Stimulated activated naive CD8-positive, alpha-beta T cell treated with anti-CD3 and anti-CD28 coated beads, Interleukin-15, amount 100 ng/mL, for 72 hours (primary cell): ENCODE measurements around the gene SGCD.

Source experiments
- ATAC-seq: fragments of 150-1000 bp; cut with Tn5 transposase; 2 replicates; pipeline ENCODE4 v1.10.0; 2021; ENCODE audit warnings: mild to moderate bottlenecking, moderate library complexity
- DNase-seq, 2 donors: peaks; one replicate each; pipeline ENCODE4 v3.0.0; 2021 to 2022
- H3K27ac Mint-ChIP-seq, 2 donors: one replicate each; pipeline ENCODE4 v1.8.0; 2022; ENCODE audit warnings: mild to moderate bottlenecking in 2 of 2, mixed read lengths in 2 of 2, moderate library complexity in 2 of 2
- H3K27me3 Mint-ChIP-seq: one replicate; pipeline ENCODE4 v1.8.0; 2022; ENCODE audit warnings: mixed read lengths
- H3K4me1 Mint-ChIP-seq: one replicate; pipeline ENCODE4 v1.8.0; 2022; ENCODE audit warnings: mild to moderate bottlenecking, mixed read lengths
- H3K4me3 Mint-ChIP-seq, 2 donors: one replicate each; pipeline ENCODE4 v1.8.0; 2022; ENCODE audit warnings: mild to moderate bottlenecking in 2 of 2, mixed read lengths in 2 of 2, moderate library complexity in 1 of 2
- H3K9me3 Mint-ChIP-seq, 2 donors: one replicate each; pipeline ENCODE4 v1.8.0; 2022; ENCODE audit warnings: mixed read lengths in 2 of 2

The SGCD gene

DNA sequence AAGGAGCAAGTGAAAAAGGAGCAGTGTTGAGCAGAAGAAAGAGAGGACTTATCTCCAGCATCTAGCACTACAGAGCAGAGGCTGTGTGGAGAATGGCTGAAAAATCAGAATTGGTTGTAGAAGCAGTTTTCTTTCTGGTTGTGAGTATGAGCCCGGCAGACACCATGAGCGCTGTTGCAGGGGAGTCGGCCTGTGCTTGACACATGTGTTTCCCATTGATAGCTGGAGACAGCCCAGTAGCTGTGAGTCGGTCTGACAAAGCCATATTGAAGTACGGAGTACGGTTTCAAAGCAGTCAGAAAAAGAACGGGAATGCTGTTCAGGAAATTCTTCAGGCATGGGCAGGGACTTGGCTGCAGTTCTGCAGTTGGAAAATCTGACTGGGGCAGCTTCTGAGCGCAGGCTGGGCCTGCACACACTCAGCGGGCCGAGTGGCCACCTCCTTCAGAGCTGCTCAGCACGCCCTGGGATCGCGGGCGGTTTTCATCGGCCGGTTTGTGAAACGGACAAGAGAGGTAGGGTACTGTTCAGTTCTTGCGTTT lies at the start of gene SGCD:
Gene SGCD (plus strand): TSS at position 447 of the 542 bp plus-strand sequence.
- Mint-ChIP-seq H3K4me3 (no peak within 1 kb of the TSS), H3K27me3 (peaks cover 27% of the 10 kb centered on the region), H3K27ac (no peak within 1 kb of the TSS), H3K4me1 (no peaks in the 10 kb centered on the region), H3K9me3 (no peaks in the 10 kb centered on the region)
- DNase-seq: no peak
- peak; percentile 43 for ATAC-seq

DNA sequence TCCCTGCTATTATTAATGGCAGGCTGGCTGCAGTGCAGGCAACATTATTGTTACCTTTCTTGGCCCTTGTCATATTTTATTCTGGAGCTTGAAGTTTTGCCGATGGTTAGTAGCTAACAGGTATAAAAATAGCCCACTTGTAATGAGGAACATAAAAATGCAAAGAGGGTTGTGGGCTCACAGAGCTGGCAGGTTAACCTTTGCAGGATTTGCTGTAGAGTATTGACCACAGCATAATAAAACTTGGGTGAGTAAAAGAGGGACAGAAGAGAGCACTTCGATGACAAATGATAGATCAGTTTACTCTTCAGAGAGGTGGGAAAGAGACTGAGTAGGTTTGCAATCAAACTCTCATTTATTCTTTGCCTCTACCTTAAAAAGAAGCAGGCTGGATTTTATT lies 49.7 kb upstream of the SGCD start:
- H3K27ac Mint-ChIP-seq: no peak overlapping the region
- H3K4me1 Mint-ChIP-seq: no peaks in the 10 kb centered on the region
- H3K4me3 Mint-ChIP-seq: no peak overlapping the region
- no peaks in the 10 kb centered on the region for H3K9me3 Mint-ChIP-seq
- H3K27me3 Mint-ChIP-seq: no peaks in the 10 kb centered on the region
- DNase-seq (no peak), ATAC-seq (no peak)

DNA sequence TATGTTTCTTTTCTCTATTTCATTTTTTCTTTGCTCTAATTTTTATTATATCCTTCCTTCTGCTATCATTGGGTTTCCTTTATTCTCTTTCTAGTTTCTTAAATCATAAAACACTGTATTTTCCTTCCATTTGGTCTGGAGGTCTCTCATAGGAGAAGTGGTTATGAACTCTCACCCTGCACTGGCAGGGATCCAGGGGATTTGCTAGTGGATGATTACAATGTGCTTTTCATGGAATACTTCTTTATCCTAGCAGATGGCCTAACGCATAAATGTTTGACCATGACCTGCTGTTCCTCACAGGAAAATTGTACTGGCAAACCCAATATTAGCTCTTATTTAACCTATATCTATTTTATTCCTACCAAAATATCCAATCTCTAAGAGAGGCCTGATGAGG lies 31.5 kb upstream of the SGCD start:
- Mint-ChIP-seq H3K4me3 (no peak overlapping the region), H3K27ac (no peak overlapping the region), H3K27me3 (no peaks in the 10 kb centered on the region), H3K9me3 (no peaks in the 10 kb centered on the region), H3K4me1 (no peaks in the 10 kb centered on the region)
- DNase-seq: no peak
- ATAC-seq: no peak

GRCh38 chr5:156310115-156310514 lies 16.8 kb upstream of the SGCD start:
- H3K9me3 Mint-ChIP-seq: peaks cover 24 to 27% of the 10 kb centered on the region in 2 donors
- peak overlapping the region in 1 of 2 donors; percentile 78 for H3K27ac Mint-ChIP-seq
- ATAC-seq: no peak
- no peak overlapping the region for H3K4me3 Mint-ChIP-seq
- no peak for DNase-seq
- no peaks in the 10 kb centered on the region for H3K4me1 Mint-ChIP-seq
- no peaks in the 10 kb centered on the region for H3K27me3 Mint-ChIP-seq

DNA sequence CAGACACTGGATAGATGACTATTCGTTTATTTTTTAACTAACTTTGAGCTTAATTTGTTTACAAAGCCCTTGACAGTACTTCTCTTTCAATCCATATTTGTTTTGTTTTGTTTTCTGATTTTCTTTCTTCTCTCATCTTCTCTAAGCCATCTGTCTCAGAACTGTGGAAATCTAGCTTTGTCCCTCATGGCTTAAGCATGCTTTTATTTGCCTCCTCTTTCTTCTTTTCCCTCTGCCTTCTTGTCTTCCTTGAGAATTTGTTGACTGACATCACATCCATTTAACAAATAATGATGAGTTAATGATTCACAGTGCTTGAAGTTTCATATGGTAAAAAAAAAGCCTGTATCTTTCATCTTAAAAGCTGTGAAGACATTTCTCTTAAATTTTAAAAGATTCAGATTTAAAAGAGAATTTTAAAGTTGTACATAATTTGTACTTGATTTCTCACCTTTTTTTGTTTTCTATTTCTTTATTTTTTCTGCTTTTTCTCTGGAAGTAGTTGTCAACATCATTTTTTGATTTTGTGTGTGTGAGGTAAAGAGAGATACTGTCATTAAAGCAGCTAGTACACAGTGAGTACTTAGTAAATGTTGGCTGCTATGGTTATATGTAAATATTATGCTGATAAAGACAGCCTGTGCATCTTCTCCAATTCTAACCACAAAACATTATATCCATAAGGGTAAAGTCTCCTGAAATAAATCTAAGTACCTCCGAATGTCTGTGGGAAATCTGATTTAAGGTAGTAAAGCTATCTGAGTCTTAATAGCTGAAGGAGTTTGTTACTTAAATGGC lies 13.9 kb upstream of the SGCD start:
- Mint-ChIP-seq H3K27me3 (no peaks in the 10 kb centered on the region), H3K4me1 (no peaks in the 10 kb centered on the region), H3K4me3 (no peak overlapping the region), H3K27ac (no peak overlapping the region), H3K9me3 (peaks cover 3 to 10% of the 10 kb centered on the region in 2 donors)
- no peak for ATAC-seq
- no peak for DNase-seq

- H3K4me1 Mint-ChIP-seq: no peaks in the 10 kb centered on the region
- no peaks in the 10 kb centered on the region for H3K27me3 Mint-ChIP-seq
- ATAC-seq (no peak), DNase-seq (no peak)
- peaks cover 0 to 4% of the 10 kb centered on the region in 2 donors for H3K9me3 Mint-ChIP-seq
- no peak overlapping the region for H3K27ac Mint-ChIP-seq
- no peak overlapping the region for H3K4me3 Mint-ChIP-seq
Observed at GRCh38 chr5:156314416-156314815, 12.5 kb upstream of the SGCD start.

GRCh38 chr5:156322666-156323065 lies 4.3 kb upstream of the SGCD start:
- H3K4me3 Mint-ChIP-seq: no peak overlapping the region
- ATAC-seq: no peak

DNA sequence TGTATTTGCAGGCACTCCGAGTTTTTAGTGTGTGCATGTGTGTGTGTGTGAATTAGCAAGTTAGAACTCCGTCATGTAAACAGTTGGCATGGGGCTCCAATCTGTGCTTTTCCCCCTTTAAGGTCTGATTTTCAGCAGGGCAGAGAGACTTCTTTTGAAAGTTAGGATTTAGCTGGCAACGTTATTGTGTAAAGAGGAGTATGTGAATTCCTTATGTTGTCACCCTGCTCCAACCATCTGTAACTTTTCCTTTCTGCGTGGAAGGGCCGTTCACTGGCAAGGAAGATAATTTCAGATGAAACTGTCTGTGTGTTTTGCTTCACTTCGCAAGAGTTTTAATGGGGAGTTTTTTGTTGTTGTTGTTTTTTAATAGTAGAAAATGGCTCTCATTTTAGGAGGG lies 332 bp downstream of the SGCD start:
- no peak for ATAC-seq
- DNase-seq: no peak
- Mint-ChIP-seq H3K4me3 (no peak overlapping the region), H3K27ac (no peak overlapping the region), H3K9me3 (no peaks in the 10 kb centered on the region), H3K4me1 (no peaks in the 10 kb centered on the region), H3K27me3 (peaks cover 27% of the 10 kb centered on the region)

More at GRCh38 chr5:156322666-156323065, 4.3 kb upstream of the SGCD start:
- Mint-ChIP-seq H3K27ac (no peak overlapping the region), H3K27me3 (peaks cover 27% of the 10 kb centered on the region), H3K4me1 (no peaks in the 10 kb centered on the region), H3K9me3 (no peaks in the 10 kb centered on the region)
- no peak for DNase-seq

GRCh38 chr5:156328161-156328560 lies 1.2 kb downstream of the SGCD start:
- Mint-ChIP-seq H3K4me1 (no peaks in the 10 kb centered on the region), H3K27ac (no peak overlapping the region), H3K4me3 (no peak overlapping the region), H3K9me3 (no peaks in the 10 kb centered on the region), H3K27me3 (peaks cover 27% of the 10 kb centered on the region)
- no peak for DNase-seq
- no peak for ATAC-seq

- no peaks in the 10 kb centered on the region for H3K4me1 Mint-ChIP-seq
- H3K27me3 Mint-ChIP-seq: peaks cover 27% of the 10 kb centered on the region
- no peaks in the 10 kb centered on the region for H3K9me3 Mint-ChIP-seq
- H3K4me3 Mint-ChIP-seq: no peak overlapping the region
- DNase-seq (no peak), ATAC-seq (no peak)
- H3K27ac Mint-ChIP-seq: no peak overlapping the region
Observed at GRCh38 chr5:156328766-156329165, 1.8 kb downstream of the SGCD start.

DNA sequence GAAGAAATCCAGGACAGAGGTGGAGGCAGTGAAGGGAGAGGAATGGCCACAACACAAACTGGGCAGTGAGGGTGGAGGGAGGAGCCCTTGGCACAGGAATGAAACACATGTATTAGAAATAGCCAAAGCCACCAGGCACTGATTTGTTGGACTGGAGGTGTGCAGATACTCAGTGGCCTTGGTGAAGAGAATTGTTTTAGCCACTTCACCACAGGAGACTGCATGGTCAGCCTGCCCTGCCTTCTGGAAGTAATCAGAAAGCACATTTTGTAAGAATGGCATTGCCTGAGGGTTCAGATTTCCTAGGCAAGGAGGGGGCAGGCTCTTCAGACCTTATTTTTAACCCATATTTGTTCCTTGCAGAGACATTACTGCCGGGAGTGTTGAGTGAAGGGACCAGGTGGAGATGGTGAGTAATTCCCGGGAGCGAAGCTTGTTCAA lies 2.2 kb downstream of the SGCD start:
- no peak for DNase-seq
- Mint-ChIP-seq H3K27ac (no peak overlapping the region), H3K4me1 (no peaks in the 10 kb centered on the region), H3K4me3 (no peak overlapping the region), H3K9me3 (no peaks in the 10 kb centered on the region), H3K27me3 (peaks cover 27% of the 10 kb centered on the region)
- ATAC-seq: no peak

- no peaks in the 10 kb centered on the region for H3K9me3 Mint-ChIP-seq
- DNase-seq: no peak
- H3K27me3 Mint-ChIP-seq: peaks cover 24% of the 10 kb centered on the region
- ATAC-seq: no peak
- no peak overlapping the region for H3K27ac Mint-ChIP-seq
- H3K4me1 Mint-ChIP-seq: no peaks in the 10 kb centered on the region
- H3K4me3 Mint-ChIP-seq: no peak overlapping the region
Observed at GRCh38 chr5:156330141-156330870, 3.3 kb downstream of the SGCD start.

GRCh38 chr5:156331181-156331580 lies 4.2 kb downstream of the SGCD start:
- DNase-seq (no peak), ATAC-seq (no peak)
- H3K4me1 Mint-ChIP-seq: no peaks in the 10 kb centered on the region
- H3K27ac Mint-ChIP-seq: no peak overlapping the region
- peaks cover 22% of the 10 kb centered on the region for H3K27me3 Mint-ChIP-seq
- H3K9me3 Mint-ChIP-seq: no peaks in the 10 kb centered on the region
- no peak overlapping the region for H3K4me3 Mint-ChIP-seq

- no peaks in the 10 kb centered on the region for H3K4me1 Mint-ChIP-seq
- H3K27ac Mint-ChIP-seq: no peak overlapping the region
- H3K4me3 Mint-ChIP-seq: no peak overlapping the region
- DNase-seq: no peak
- no peaks in the 10 kb centered on the region for H3K9me3 Mint-ChIP-seq
- peaks cover 15% of the 10 kb centered on the region for H3K27me3 Mint-ChIP-seq
- no peak for ATAC-seq
Observed at GRCh38 chr5:156331845-156332244, 4.9 kb downstream of the SGCD start.

DNA sequence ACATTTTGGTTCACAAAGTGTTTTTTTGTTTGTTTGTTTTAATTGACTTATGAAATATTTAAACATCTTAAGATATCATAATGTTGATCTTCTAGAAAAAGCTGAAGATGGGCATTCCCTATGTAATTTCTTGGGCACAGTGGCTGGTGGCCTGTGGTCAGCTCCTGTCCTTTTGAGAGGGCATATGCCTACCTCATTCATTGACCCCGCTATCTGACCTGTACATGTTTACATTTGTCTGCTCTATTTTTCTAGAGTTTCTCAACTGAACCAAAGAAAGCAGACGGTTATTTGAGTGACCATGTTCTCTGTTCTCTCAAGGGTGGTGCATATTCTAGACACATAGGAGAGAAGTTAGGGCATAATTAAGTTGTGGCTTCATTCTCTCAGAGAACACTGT lies 5.3 kb downstream of the SGCD start:
- Mint-ChIP-seq H3K4me3 (no peak overlapping the region), H3K9me3 (no peaks in the 10 kb centered on the region), H3K27ac (no peak overlapping the region), H3K4me1 (no peaks in the 10 kb centered on the region), H3K27me3 (peaks cover 11% of the 10 kb centered on the region)
- ATAC-seq (no peak), DNase-seq (no peak)

GRCh38 chr5:156339139-156339841 lies 12.3 kb downstream of the SGCD start:
- Mint-ChIP-seq H3K4me1 (no peaks in the 10 kb centered on the region), H3K27me3 (peaks cover 15% of the 10 kb centered on the region), H3K4me3 (no peak overlapping the region), H3K27ac (no peak overlapping the region), H3K9me3 (no peaks in the 10 kb centered on the region)
- ATAC-seq (no peak), DNase-seq (no peak)
